Astrocyte (in vitro differentiated cells and primary cell): ENCODE measurements around the gene DIP2C. TPM values are rescaled to one million over a fixed set of nuclear protein-coding genes. Genes with fewer than 3 reads are reported as not detected.
A peak's percentile ranks its signal among the peaks of the same experiment; 100 is the strongest.

Experiments
- DNase-seq: peaks from one replicate; pipeline ENCODE4 v3.0.0-alpha.2; 2010; ENCODE audit warnings: low read depth
- FAIRE-seq: peaks from 2 replicates; lab custom pipeline; 2011; peaks lifted over from hg19 to GRCh38; lab: Jason Lieb, UNC
- H2AFZ ChIP-seq: 2 replicates; pipeline ENCODE4 v1.6.0; 2012; ENCODE audit warnings: low read depth, low read length, inconsistent platforms
- H3K27ac ChIP-seq: 2 replicates; pipeline ENCODE4 v1.5.1; 2011; ENCODE audit warnings: low read depth, low read length, inconsistent platforms
- H3K27me3 ChIP-seq: 2 replicates; pipeline ENCODE4 v1.6.0; 2011; ENCODE audit warnings: low read length, inconsistent platforms; ENCODE audit not compliant: insufficient read depth
- H3K36me3 ChIP-seq: 2 replicates; pipeline ENCODE4 v1.5.1; 2011; ENCODE audit warnings: low read length, inconsistent platforms; ENCODE audit not compliant: insufficient read depth
- H3K4me1 ChIP-seq: 2 replicates; pipeline ENCODE4 v1.5.1; 2011; ENCODE audit warnings: low read length, inconsistent platforms; ENCODE audit not compliant: insufficient read depth
- H3K4me2 ChIP-seq: 2 replicates; pipeline ENCODE4 v1.6.0; 2012; ENCODE audit warnings: low read length, inconsistent platforms
- H3K4me3 ChIP-seq: 2 replicates; pipeline ENCODE4 v1.5.1; 2011; ENCODE audit warnings: low read depth, mild to moderate bottlenecking, low read length, inconsistent platforms; ENCODE audit not compliant: insufficient read depth
- H3K79me2 ChIP-seq: 2 replicates; pipeline ENCODE4 v1.6.0; 2012; ENCODE audit warnings: mild to moderate bottlenecking, low read length, inconsistent platforms; ENCODE audit not compliant: insufficient read depth
- H3K9ac ChIP-seq: 2 replicates; pipeline ENCODE4 v1.6.0; 2012; ENCODE audit warnings: mild to moderate bottlenecking, low read length, inconsistent platforms
- H3K9me3 ChIP-seq: 2 replicates; pipeline ENCODE4 v1.5.1; 2012; ENCODE audit warnings: low read depth, mild to moderate bottlenecking, low read length, inconsistent platforms; ENCODE audit not compliant: insufficient read depth
- H4K20me1 ChIP-seq: 2 replicates; pipeline ENCODE4 v1.6.0; 2012; ENCODE audit warnings: low read length, inconsistent platforms; ENCODE audit not compliant: insufficient read depth
- H3K27ac Mint-ChIP-seq: one replicate; pipeline ENCODE4 v1.8.0; 2021; ENCODE audit warnings: mild to moderate bottlenecking, mixed read lengths; ENCODE audit not compliant: unreplicated experiment
- H3K27me3 Mint-ChIP-seq: one replicate; pipeline ENCODE4 v1.8.0; 2021; ENCODE audit warnings: low read depth, mixed read lengths; ENCODE audit not compliant: unreplicated experiment
- H3K36me3 Mint-ChIP-seq: one replicate; pipeline ENCODE4 v1.8.0; 2021; ENCODE audit warnings: low read depth, mixed read lengths; ENCODE audit not compliant: unreplicated experiment
- H3K4me1 Mint-ChIP-seq: one replicate; pipeline ENCODE4 v1.8.0; 2021; ENCODE audit warnings: low read depth, mixed read lengths; ENCODE audit not compliant: unreplicated experiment
- H3K4me3 Mint-ChIP-seq: one replicate; pipeline ENCODE4 v1.8.0; 2021; ENCODE audit warnings: mild to moderate bottlenecking, moderate library complexity, mixed read lengths; ENCODE audit not compliant: unreplicated experiment
- H3K9me3 Mint-ChIP-seq: one replicate; pipeline ENCODE4 v1.8.0; 2021; ENCODE audit warnings: mild to moderate bottlenecking, mixed read lengths; ENCODE audit not compliant: unreplicated experiment
- EZH2 ChIP-seq: IDR thresholded peaks from 2 replicates; pipeline ENCODE4 v1.6.1; 2012; ENCODE audit warnings: mild to moderate bottlenecking, low read length, inconsistent platforms; ENCODE audit not compliant: insufficient read depth
- total RNA-seq: library from RNA; stranded (reverse); gene quantifications from 2 replicates; pipeline ENCODE4 v1.2.1, GENCODE V29; 2021
- TF ChIP-seq, protein P1 (sequence below): IDR thresholded peaks from 2 replicates; pipeline ENCODE4 v1.5.1; 2011; ENCODE audit warnings: low read depth, mild to moderate bottlenecking, inconsistent platforms, low read length, moderate library complexity; ENCODE audit not compliant: insufficient read depth

DIP2C gene
- total RNA-seq, 1 donor from 2014 or later: 27.3 TPM

GRCh38 chr10:594584-595270, 94.7 kb downstream of the DIP2C start:
- Histone ChIP-seq H2AFZ (no peak overlapping the region), H3K9me3 (no peaks in the 10 kb centered on the region), H3K9ac (no peak overlapping the region), H3K36me3 (no peaks in the 10 kb centered on the region), H3K79me2 (peaks cover 93% of the 10 kb centered on the region), H4K20me1 (peaks cover 9% of the 10 kb centered on the region), H3K27ac (peak overlapping the region; percentile 67), H3K4me2 (no peak overlapping the region), H3K4me1 (peaks cover 32% of the 10 kb centered on the region), H3K27me3 (no peaks in the 10 kb centered on the region), H3K4me3 (no peak overlapping the region)
- DNase-seq (no peak), FAIRE-seq (no peak)
- no peaks in the 10 kb centered on the region for H3K27me3 Mint-ChIP-seq
- peaks cover 43% of the 10 kb centered on the region for H3K4me1 Mint-ChIP-seq
- TF ChIP-seq, protein P1, sequence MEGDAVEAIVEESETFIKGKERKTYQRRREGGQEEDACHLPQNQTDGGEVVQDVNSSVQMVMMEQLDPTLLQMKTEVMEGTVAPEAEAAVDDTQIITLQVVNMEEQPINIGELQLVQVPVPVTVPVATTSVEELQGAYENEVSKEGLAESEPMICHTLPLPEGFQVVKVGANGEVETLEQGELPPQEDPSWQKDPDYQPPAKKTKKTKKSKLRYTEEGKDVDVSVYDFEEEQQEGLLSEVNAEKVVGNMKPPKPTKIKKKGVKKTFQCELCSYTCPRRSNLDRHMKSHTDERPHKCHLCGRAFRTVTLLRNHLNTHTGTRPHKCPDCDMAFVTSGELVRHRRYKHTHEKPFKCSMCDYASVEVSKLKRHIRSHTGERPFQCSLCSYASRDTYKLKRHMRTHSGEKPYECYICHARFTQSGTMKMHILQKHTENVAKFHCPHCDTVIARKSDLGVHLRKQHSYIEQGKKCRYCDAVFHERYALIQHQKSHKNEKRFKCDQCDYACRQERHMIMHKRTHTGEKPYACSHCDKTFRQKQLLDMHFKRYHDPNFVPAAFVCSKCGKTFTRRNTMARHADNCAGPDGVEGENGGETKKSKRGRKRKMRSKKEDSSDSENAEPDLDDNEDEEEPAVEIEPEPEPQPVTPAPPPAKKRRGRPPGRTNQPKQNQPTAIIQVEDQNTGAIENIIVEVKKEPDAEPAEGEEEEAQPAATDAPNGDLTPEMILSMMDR: no peak
- no peak for TF ChIP-seq EZH2
- no peak overlapping the region for H3K27ac Mint-ChIP-seq
- H3K9me3 Mint-ChIP-seq: no peaks in the 10 kb centered on the region
- peaks cover 13% of the 10 kb centered on the region for H3K36me3 Mint-ChIP-seq
- no peak overlapping the region for H3K4me3 Mint-ChIP-seq

DNA sequence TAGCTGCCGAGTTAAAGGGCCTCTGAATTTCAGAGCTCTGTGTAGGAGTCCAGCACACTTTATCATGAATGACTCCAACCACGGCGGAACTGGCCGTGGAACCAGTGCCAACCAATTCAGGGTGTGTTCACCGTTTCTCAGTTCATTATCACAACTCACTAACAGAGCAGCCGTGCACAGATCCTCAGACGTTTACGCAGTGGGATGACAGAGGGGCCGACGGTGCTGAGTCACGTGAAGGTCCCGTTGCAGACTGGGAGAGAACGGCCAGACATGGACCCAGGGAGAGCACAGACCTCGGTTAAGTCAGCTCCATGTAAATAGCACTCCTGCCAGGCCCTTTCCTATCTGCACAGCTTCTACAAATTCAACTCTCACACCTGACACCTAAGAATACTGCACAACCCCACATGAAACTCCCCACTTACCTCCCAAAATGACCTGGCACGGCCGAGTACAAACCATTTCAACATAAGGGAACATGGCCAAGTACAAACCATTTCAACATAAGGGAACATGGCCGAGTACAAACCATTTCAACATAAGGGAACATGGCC, 95.5 kb downstream of the DIP2C start:
- Histone ChIP-seq H3K4me2 (peak overlapping the region; percentile 57), H3K4me1 (peaks cover 24% of the 10 kb centered on the region), H4K20me1 (peaks cover 13% of the 10 kb centered on the region), H3K9me3 (no peaks in the 10 kb centered on the region), H3K9ac (peak overlapping the region; percentile 69), H3K27me3 (no peaks in the 10 kb centered on the region), H3K79me2 (peaks cover 93% of the 10 kb centered on the region), H3K4me3 (peak overlapping the region; percentile 15), H3K36me3 (no peaks in the 10 kb centered on the region), H3K27ac (peak overlapping the region; percentile 67), H2AFZ (no peak overlapping the region)
- Mint-ChIP-seq H3K4me1 (peaks cover 43% of the 10 kb centered on the region), H3K27me3 (no peaks in the 10 kb centered on the region), H3K27ac (no peak overlapping the region), H3K4me3 (no peak overlapping the region), H3K36me3 (peaks cover 13% of the 10 kb centered on the region), H3K9me3 (no peaks in the 10 kb centered on the region)
- DNase-seq (peak; percentile 90), FAIRE-seq (peak; percentile 50)
- no peak for TF ChIP-seq EZH2
- TF ChIP-seq, protein P1: no peak

DNA sequence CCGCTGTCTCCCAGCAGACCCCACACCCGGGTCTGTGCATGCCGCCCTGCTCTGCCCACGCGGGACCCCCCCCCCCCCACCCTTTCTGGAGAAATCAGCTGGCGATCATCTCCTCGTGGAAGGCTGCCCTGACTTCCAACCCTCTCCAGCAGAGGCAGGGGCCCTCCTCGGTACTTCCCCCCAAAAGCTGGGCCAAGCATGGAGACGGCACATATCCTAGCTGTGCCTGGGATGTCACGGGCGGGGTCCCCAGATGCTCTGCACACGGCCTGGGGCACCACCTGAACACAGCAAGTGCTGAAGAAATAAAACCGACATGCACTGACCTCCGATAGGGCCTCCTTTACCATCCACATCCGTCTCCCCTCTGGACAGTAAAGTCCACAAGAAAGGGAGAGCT, 96.0 kb downstream of the DIP2C start:
- H3K27ac Mint-ChIP-seq: no peak overlapping the region
- TF ChIP-seq, protein P1: no peak
- TF ChIP-seq EZH2: no peak
- FAIRE-seq (no peak), DNase-seq (no peak)
- H4K20me1 ChIP-seq: peaks cover 19% of the 10 kb centered on the region
- H2AFZ ChIP-seq: no peak overlapping the region
- no peaks in the 10 kb centered on the region for H3K27me3 ChIP-seq
- H3K4me2 ChIP-seq: peak overlapping the region; percentile 57
- H3K4me3 Mint-ChIP-seq: no peak overlapping the region
- peaks cover 13% of the 10 kb centered on the region for H3K36me3 Mint-ChIP-seq
- peak overlapping the region; percentile 15 for H3K4me3 ChIP-seq
- H3K27ac ChIP-seq: peak overlapping the region; percentile 67
- H3K9me3 ChIP-seq: no peaks in the 10 kb centered on the region
- no peaks in the 10 kb centered on the region for H3K36me3 ChIP-seq
- peak overlapping the region; percentile 69 for H3K9ac ChIP-seq
- H3K9me3 Mint-ChIP-seq: no peaks in the 10 kb centered on the region
- peaks cover 96% of the 10 kb centered on the region for H3K79me2 ChIP-seq
- peaks cover 39% of the 10 kb centered on the region for H3K4me1 Mint-ChIP-seq
- no peaks in the 10 kb centered on the region for H3K27me3 Mint-ChIP-seq
- H3K4me1 ChIP-seq: peaks cover 19% of the 10 kb centered on the region
